CD14-positive monocyte (primary cell): ENCODE results near the gene FNDC10. TPM values are rescaled to one million over a fixed set of nuclear protein-coding genes. Genes with fewer than 3 reads are reported as not detected.

ENCODE experiments used
- DNase-seq, 3 donors: peaks; one replicate each; pipeline ENCODE4 v3.0.0-alpha.2; 2011 to 2022
- H2AFZ ChIP-seq: 2 replicates; pipeline ENCODE4 v1.6.0; 2012; ENCODE audit warnings: mild to moderate bottlenecking, low read depth, low read length, inconsistent platforms; ENCODE audit not compliant: insufficient read depth, poor library complexity, severe bottlenecking
- H3K27ac ChIP-seq, 2 donors: 1 replicate in 1 of 2; 2 replicates in 1 of 2; pipeline ENCODE4 v1.5.1; 2012 to 2013; ENCODE audit warnings: low read length in 2 of 2, control low read depth in 1 of 2, inconsistent platforms in 1 of 2, low read depth in 1 of 2, mild to moderate bottlenecking in 1 of 2
- H3K27me3 ChIP-seq, 2 donors: one replicate each; pipeline versions ENCODE4 v1.6.0 to v1.6.1; 2011 to 2013; ENCODE audit warnings: low read length in 2 of 2; ENCODE audit not compliant: control insufficient read depth in 2 of 2, insufficient read depth in 2 of 2
- H3K36me3 ChIP-seq, 2 donors: replicated peaks in 1 of 2; 1 replicate in 1 of 2; 2 replicates in 1 of 2; pipeline versions ENCODE4 v1.5.1 to v1.6.1; 2012 to 2013; ENCODE audit warnings: low read length in 2 of 2, control low read depth in 1 of 2, inconsistent platforms in 1 of 2, mild to moderate bottlenecking in 1 of 2; ENCODE audit not compliant: insufficient read depth in 2 of 2, control insufficient read depth in 1 of 2
- H3K4me1 ChIP-seq, 2 donors: 1 replicate in 1 of 2; 2 replicates in 1 of 2; pipeline versions ENCODE4 v1.5.1 to v1.6.1; 2012 to 2013; ENCODE audit warnings: low read length in 2 of 2, control low read depth in 1 of 2, inconsistent platforms in 1 of 2, mild to moderate bottlenecking in 1 of 2, moderate library complexity in 1 of 2; ENCODE audit not compliant: insufficient read depth in 2 of 2, control insufficient read depth in 1 of 2
- H3K4me2 ChIP-seq: replicated peaks from 2 replicates; pipeline ENCODE3; 2012; ENCODE audit warnings: low read length, moderate library complexity, mild to moderate bottlenecking; ENCODE audit not compliant: poor library complexity, severe bottlenecking; ENCODE audit errors: extremely low read depth
- H3K4me3 ChIP-seq, 3 experiments: fragments of 200-600 bp in 1 of 3; sonication (generic) in 1 of 3; replicated peaks in 1 of 3; 1 replicate in 2 of 3; 2 replicates in 1 of 3; pipeline ENCODE4 v1.5.1; 2011 to 2013; ENCODE audit warnings: low read length in 3 of 3, mild to moderate bottlenecking in 3 of 3, control low read depth in 2 of 3, low read depth in 2 of 3, inconsistent platforms in 1 of 3, moderate library complexity in 1 of 3
- H3K79me2 ChIP-seq: 2 replicates; pipeline ENCODE4 v1.6.0; 2012; ENCODE audit warnings: mild to moderate bottlenecking, control low read depth, inconsistent platforms, low read length, moderate library complexity; ENCODE audit not compliant: insufficient read depth
- H3K9ac ChIP-seq: 2 replicates; pipeline ENCODE4 v1.6.0; 2017; ENCODE audit warnings: low read length, mild to moderate bottlenecking; ENCODE audit not compliant: insufficient read depth, poor library complexity, severe bottlenecking
- H3K9me3 ChIP-seq, 2 donors: replicated peaks in 1 of 2; 1 replicate in 1 of 2; 2 replicates in 1 of 2; pipeline versions ENCODE4 v1.5.1 to v1.6.1; 2012 to 2013; ENCODE audit warnings: low read length in 2 of 2, control low read depth in 1 of 2; ENCODE audit not compliant: control insufficient read depth in 1 of 2, insufficient read depth in 1 of 2
- H4K20me1 ChIP-seq: 2 replicates; pipeline ENCODE4 v1.6.0; 2012; ENCODE audit warnings: mild to moderate bottlenecking, low read length, control low read depth, moderate library complexity; ENCODE audit not compliant: insufficient read depth
- H3K27ac Mint-ChIP-seq, 7 donors: one replicate each; pipeline ENCODE4 v1.8.0; 2020; ENCODE audit warnings: mild to moderate bottlenecking in 7 of 7, mixed read lengths in 7 of 7, moderate library complexity in 6 of 7, inconsistent platforms in 2 of 7
- H3K27me3 Mint-ChIP-seq, 3 donors: one replicate each; pipeline ENCODE4 v1.8.0; 2021 to 2022; ENCODE audit warnings: low read depth in 3 of 3, mild to moderate bottlenecking in 3 of 3, mixed read lengths in 3 of 3, moderate library complexity in 3 of 3, inconsistent platforms in 1 of 3
- H3K36me3 Mint-ChIP-seq, 2 donors: one replicate each; pipeline ENCODE4 v1.8.0; 2020; ENCODE audit warnings: mixed read lengths in 2 of 2, inconsistent platforms in 1 of 2, mild to moderate bottlenecking in 1 of 2
- H3K4me1 Mint-ChIP-seq: one replicate; pipeline ENCODE4 v1.8.0; 2020; ENCODE audit warnings: mild to moderate bottlenecking, mixed read lengths
- H3K4me3 Mint-ChIP-seq, 2 donors: one replicate each; pipeline ENCODE4 v1.8.0; 2020; ENCODE audit warnings: mild to moderate bottlenecking in 2 of 2, mixed read lengths in 2 of 2, moderate library complexity in 1 of 2
- H3K9me3 Mint-ChIP-seq, 7 donors: one replicate each; pipeline ENCODE4 v1.8.0; 2020 to 2022; ENCODE audit warnings: mixed read lengths in 7 of 7, mild to moderate bottlenecking in 6 of 7, moderate library complexity in 6 of 7, inconsistent platforms in 2 of 7
- WGBS: methylation state at CpG from one replicate; pipeline ENCODE4 v1.1.5; 2013; ENCODE audit warnings: missing lambda C conversion rate; ENCODE audit not compliant: insufficient coverage; 5-methylcytosine and 5-hydroxymethylcytosine counted together
- intact Hi-C, 2 donors: fragments of 100-400 bp; cut with micrococcal nuclease; formaldehyde crosslinking; loops; one replicate each; pipeline versions ENCODE4 v1.15.0 to v1.15.1; 2023
- polyA plus RNA-seq, 3 donors: library from polyadenylated mRNA; depleted of rRNA in 1 of 3; unstranded in 2 of 3; stranded (reverse) in 1 of 3; fragments of 300-500 nt in 2 of 3; fragments of >200 nt in 1 of 3; fragmentation: Illumina TruSeq in 2 of 3; gene quantifications; 1 replicate in 2 of 3; 2 replicates in 1 of 3; pipeline ENCODE4 v1.2.3, GENCODE V29; 2012 to 2021
- TF ChIP-seq, protein P1 (sequence below): fragments of 200-600 bp; IDR thresholded peaks from one replicate; pipeline ENCODE4 v1.8.0; 2022; ENCODE audit warnings: antibody characterized with exemption, mild to moderate bottlenecking

The FNDC10 gene
- polyA plus RNA-seq, 3 donors: 0.46 to 3.4 (median 1.5) TPM

DNA sequence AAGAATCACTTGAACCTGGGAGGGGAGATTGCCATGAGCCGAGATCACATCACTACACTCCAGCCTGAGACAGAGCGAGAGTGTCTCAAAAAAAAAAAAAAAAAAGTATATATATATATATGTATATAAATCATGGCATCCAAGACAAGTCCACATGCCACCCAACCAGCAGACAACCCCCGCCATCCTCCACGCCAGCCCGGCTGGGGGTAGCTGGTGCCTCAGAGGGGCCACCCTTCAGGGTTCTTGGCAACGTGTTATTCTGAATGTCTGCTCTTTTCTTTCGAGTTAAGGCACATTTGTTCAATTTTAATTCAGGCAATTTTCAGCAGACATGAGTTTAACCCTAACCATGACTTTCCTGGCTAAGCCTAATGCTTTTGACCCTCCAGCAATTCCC lies 49.8 kb downstream of the FNDC10 start:
- Histone ChIP-seq H3K27ac (no peak overlapping the region), H3K27me3 (no peaks in the 10 kb centered on the region), H2AFZ (no peak overlapping the region), H4K20me1 (peaks cover 63% of the 10 kb centered on the region), H3K79me2 (peaks cover 16% of the 10 kb centered on the region), H3K4me3 (no peak overlapping the region), H3K4me2 (no peak overlapping the region), H3K9me3 (no peaks in the 10 kb centered on the region), H3K4me1 (no peaks in the 10 kb centered on the region), H3K36me3 (peaks cover 13 to 16% of the 10 kb centered on the region in 2 donors), H3K9ac (no peak overlapping the region)
- Mint-ChIP-seq H3K36me3 (peaks cover 7 to 20% of the 10 kb centered on the region in 2 donors), H3K27me3 (no peaks in the 10 kb centered on the region), H3K4me3 (no peak overlapping the region), H3K27ac (no peak overlapping the region), H3K4me1 (peaks cover 2% of the 10 kb centered on the region), H3K9me3 (peaks cover 0 to 3% (median 0%) of the 10 kb centered on the region in 7 donors)
- 94% methylated on average over 5 of the region's 7 CpGs for WGBS
- DNase-seq: no peak
- intact Hi-C loops: no loop called here
- TF ChIP-seq, protein P1, sequence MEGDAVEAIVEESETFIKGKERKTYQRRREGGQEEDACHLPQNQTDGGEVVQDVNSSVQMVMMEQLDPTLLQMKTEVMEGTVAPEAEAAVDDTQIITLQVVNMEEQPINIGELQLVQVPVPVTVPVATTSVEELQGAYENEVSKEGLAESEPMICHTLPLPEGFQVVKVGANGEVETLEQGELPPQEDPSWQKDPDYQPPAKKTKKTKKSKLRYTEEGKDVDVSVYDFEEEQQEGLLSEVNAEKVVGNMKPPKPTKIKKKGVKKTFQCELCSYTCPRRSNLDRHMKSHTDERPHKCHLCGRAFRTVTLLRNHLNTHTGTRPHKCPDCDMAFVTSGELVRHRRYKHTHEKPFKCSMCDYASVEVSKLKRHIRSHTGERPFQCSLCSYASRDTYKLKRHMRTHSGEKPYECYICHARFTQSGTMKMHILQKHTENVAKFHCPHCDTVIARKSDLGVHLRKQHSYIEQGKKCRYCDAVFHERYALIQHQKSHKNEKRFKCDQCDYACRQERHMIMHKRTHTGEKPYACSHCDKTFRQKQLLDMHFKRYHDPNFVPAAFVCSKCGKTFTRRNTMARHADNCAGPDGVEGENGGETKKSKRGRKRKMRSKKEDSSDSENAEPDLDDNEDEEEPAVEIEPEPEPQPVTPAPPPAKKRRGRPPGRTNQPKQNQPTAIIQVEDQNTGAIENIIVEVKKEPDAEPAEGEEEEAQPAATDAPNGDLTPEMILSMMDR: no peak

DNA sequence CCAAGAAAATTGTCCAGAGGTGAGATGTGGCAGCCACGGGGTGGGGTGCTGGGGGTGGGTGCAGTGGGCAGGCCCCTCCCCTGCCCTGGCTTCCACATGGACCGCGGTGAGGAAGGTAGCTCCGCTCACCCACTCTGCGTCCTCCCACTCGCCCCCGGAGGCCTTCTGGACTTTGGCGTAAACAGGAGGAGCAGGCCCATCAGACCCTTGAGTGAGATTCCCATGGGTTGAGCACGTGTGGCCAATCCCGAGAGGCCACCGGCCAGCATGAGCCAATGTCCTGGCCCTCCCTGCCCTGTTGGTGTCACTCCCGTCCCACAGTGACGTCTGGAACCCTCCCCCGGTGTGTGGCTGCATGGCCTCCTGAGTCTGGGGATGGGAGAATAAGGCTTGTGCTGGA lies 51.3 kb downstream of the FNDC10 start:
- DNase-seq: no peak
- Histone ChIP-seq H3K27ac (no peak overlapping the region), H2AFZ (no peak overlapping the region), H4K20me1 (peaks cover 50% of the 10 kb centered on the region), H3K9ac (no peak overlapping the region), H3K4me2 (no peak overlapping the region), H3K9me3 (no peaks in the 10 kb centered on the region), H3K79me2 (peaks cover 7% of the 10 kb centered on the region), H3K36me3 (peaks cover 20 to 27% of the 10 kb centered on the region in 2 donors), H3K4me1 (no peaks in the 10 kb centered on the region), H3K27me3 (no peaks in the 10 kb centered on the region), H3K4me3 (no peak overlapping the region)
- Mint-ChIP-seq H3K4me3 (no peak overlapping the region), H3K27ac (no peak overlapping the region), H3K4me1 (no peaks in the 10 kb centered on the region), H3K27me3 (no peaks in the 10 kb centered on the region), H3K36me3 (peaks cover 13 to 30% of the 10 kb centered on the region in 2 donors), H3K9me3 (peaks cover 0 to 3% (median 0%) of the 10 kb centered on the region in 7 donors)
- intact Hi-C loops: no loop called here
- 93% methylated on average over 13 of the region's 14 CpGs for WGBS
- TF ChIP-seq, protein P1: no peak

Other genes with a start within 250 kb of the FNDC10 start
- not detected for gene MXRA8, start 241.6 kb downstream of the FNDC10 start, polyA plus RNA-seq
- gene AURKAIP1, start 224.9 kb downstream of the FNDC10 start, polyA plus RNA-seq: 100 to 1,000 TPM in 2 of 3 donors, 10 to 100 TPM in 1; 59.1 to 160 (median 134) TPM
- 100 to 1,000 TPM in 1 of 3 donors, 10 to 100 TPM in 1, 1 to 10 TPM in 1; 8.6 to 178 (median 10.4) TPM for gene CCNL2, start 200.8 kb downstream of the FNDC10 start, polyA plus RNA-seq
- 100 to 1,000 TPM in 2 of 3 donors, 10 to 100 TPM in 1; 84.3 to 186 (median 156) TPM for gene MRPL20, start 192.8 kb downstream of the FNDC10 start, polyA plus RNA-seq
- gene ANKRD65, start 178.9 kb downstream of the FNDC10 start, polyA plus RNA-seq: under 1 TPM in 1 of 3 donors, not detected in 2; 0.04 TPM
- gene VWA1, start 164.4 kb downstream of the FNDC10 start, polyA plus RNA-seq: not detected
- not detected for gene ATAD3C, start 150.4 kb downstream of the FNDC10 start, polyA plus RNA-seq
- 10 to 100 TPM in 1 of 3 donors, 1 to 10 TPM in 2; 2.3 to 23.3 (median 2.3) TPM for gene ATAD3B, start 128.4 kb downstream of the FNDC10 start, polyA plus RNA-seq
- gene ATAD3A, start 88.0 kb downstream of the FNDC10 start, polyA plus RNA-seq: 10 to 100 TPM in 1 of 3 donors, 1 to 10 TPM in 2; 4.1 to 14.0 (median 6.4) TPM
- gene TMEM240, start 59.5 kb downstream of the FNDC10 start, polyA plus RNA-seq: not detected
- 100 to 1,000 TPM in 2 of 3 donors, 10 to 100 TPM in 1; 88.1 to 168 (median 138) TPM for gene SSU72, start 25.3 kb downstream of the FNDC10 start, polyA plus RNA-seq
- 10 to 100 TPM in 1 of 3 donors, 1 to 10 TPM in 2; 5.4 to 65.7 (median 5.6) TPM for gene MIB2, start 15.4 kb upstream of the FNDC10 start, polyA plus RNA-seq
- gene MMP23B, start 32.0 kb upstream of the FNDC10 start, polyA plus RNA-seq: 1 to 10 TPM in 1 of 3 donors, under 1 TPM in 2; 0.21 to 1.5 (median 0.24) TPM
- 10 to 100 TPM in 1 of 3 donors, 1 to 10 TPM in 2; 2.5 to 12.7 (median 6.6) TPM for gene CDK11B, start 58.9 kb upstream of the FNDC10 start, polyA plus RNA-seq
- gene SLC35E2B, start 92.7 kb upstream of the FNDC10 start, polyA plus RNA-seq: 10 to 100 TPM; 12.2 to 29.2 (median 17.7) TPM
- gene CDK11A, start 124.2 kb upstream of the FNDC10 start, polyA plus RNA-seq: 10 to 100 TPM in 2 of 3 donors, 1 to 10 TPM in 1; 4.4 to 80.1 (median 13.3) TPM
- 100 to 1,000 TPM; 175 to 425 (median 235) TPM for gene NADK, start 178.3 kb upstream of the FNDC10 start, polyA plus RNA-seq